IPS-20b (cell line): ENCODE results near the gene NUBP2.
A peak's percentile ranks its signal among the peaks of the same experiment; 100 is the strongest.

ENCODE experiments used
- H3K27ac ChIP-seq: one replicate; pipeline ENCODE4 v1.5.1; 2013; ENCODE audit warnings: low read length
- H3K27me3 ChIP-seq: 2 replicates; pipeline ENCODE4 v1.6.1; 2013; ENCODE audit warnings: mild to moderate bottlenecking, low read length, inconsistent platforms; ENCODE audit not compliant: insufficient read depth
- H3K36me3 ChIP-seq: 2 replicates; pipeline ENCODE4 v1.6.1; 2013; ENCODE audit warnings: low read depth, mild to moderate bottlenecking, inconsistent platforms, low read length, moderate library complexity; ENCODE audit not compliant: insufficient read depth
- H3K4me1 ChIP-seq: 2 replicates; pipeline ENCODE4 v1.6.1; 2013; ENCODE audit warnings: mild to moderate bottlenecking, control low read depth, inconsistent platforms, low read length, moderate library complexity; ENCODE audit not compliant: insufficient read depth
- H3K4me3 ChIP-seq: 2 replicates; pipeline ENCODE4 v1.5.1; 2013; ENCODE audit warnings: mild to moderate bottlenecking, low read length, inconsistent platforms
- H3K9ac ChIP-seq: 2 replicates; pipeline ENCODE4 v1.6.1; 2013; ENCODE audit warnings: low read depth, mild to moderate bottlenecking, inconsistent platforms, low read length, moderate library complexity
- H3K9me3 ChIP-seq: 2 replicates; pipeline ENCODE4 v1.6.1; 2013; ENCODE audit warnings: mild to moderate bottlenecking, low read depth, low read length, inconsistent platforms; ENCODE audit not compliant: insufficient read depth

NUBP2 gene

DNA sequence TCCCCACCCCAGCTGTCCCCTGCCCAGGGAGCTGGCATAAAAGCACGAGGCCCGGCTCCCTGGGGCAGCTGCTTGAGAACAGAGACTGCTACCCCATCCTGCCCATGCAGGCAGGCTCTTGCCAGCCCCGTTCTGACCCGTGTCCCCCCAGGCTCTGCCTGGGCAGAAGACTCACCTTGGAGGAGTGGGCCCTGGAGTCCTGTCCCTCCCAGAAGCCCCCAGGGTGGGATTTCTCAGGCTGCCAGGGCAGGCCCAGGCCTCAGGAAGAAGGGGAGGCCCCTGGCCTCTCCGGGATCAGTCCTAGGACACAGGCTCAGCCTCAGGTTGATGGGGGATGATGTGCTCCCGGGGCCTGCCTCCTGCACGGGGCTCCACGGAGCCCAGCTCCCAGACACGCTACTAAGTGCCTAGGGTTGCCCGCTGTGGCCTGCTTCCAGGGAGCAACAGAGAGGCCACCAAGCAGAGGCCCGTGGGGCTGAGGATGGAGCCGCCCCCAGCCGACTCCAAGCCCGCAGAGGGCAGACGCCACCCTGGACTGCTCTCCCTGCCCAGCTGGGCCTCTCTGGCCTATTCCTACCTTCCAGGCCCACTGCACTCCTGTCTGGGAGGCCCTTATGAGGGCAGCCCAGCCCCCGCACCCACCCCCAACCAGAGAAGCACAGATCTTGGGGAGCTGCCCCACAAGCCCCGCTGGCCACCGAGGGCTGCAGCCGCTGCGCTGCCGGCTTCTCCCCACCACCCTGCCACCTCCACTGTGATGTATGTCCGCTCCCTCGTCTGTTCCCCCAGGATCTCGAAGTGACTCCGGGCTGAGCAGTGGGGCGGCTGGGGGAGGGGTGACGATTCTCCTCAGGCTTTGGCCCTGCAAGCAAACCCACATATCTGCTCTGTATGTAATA is 13.1 kb upstream of the NUBP2 start:
- Histone ChIP-seq H3K4me3 (peak overlapping the region; percentile 94; the same call in 1 of the 2 replicates), H3K36me3 (peaks cover 17% of the 10 kb centered on the region; the same call in 1 of the 2 replicates), H3K9ac (peak overlapping the region; percentile 96; the same call in 1 of the 2 replicates), H3K9me3 (no peaks in the 10 kb centered on the region), H3K27ac (no peak overlapping the region), H3K4me1 (no peaks in the 10 kb centered on the region; the same call in 1 of the 2 replicates), H3K27me3 (no peaks in the 10 kb centered on the region)

DNA sequence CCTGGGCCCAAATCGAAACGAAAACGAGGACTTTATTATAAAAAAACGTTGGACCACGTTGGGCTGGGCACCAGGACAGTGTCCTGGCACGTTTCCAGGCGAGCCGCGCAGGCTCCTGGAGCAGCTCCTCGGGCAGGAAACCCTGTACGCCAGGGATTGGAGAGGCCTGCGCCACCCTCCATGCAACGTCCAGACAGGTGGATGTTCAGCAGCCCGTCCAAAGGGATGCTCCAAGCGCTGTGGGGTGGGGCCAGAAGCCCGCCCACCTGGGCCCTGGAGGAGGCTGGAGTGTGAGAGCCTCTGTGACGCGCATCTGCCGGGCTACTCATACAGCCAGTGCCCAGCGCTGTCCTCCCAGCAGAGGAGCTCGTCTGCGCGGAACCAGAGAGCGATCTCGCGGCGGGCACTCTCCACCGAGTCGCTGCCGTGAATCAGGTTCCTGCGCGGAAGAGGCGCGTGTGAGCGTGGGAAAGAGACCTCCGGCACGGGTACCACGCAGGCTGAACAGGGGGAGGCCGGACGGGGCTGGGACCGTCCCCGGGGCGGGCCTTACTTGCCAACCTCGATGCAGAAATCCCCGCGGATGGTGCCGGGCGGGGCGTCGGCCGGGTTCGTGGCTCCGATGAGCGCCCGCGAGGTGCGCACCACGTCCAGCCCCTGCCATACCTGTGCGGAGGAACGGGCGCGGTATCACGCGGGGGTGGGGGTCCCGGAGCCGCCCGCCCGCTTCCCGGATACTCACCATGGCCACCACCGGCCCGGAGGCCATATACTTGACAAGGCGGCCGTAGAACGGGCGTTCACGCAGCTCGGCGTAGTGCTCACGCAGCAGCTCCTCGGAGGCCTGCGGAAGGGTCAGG is 12.2 kb upstream of the NUBP2 start:
- Histone ChIP-seq H3K27me3 (no peaks in the 10 kb centered on the region), H3K36me3 (peaks cover 21% of the 10 kb centered on the region), H3K9me3 (no peaks in the 10 kb centered on the region), H3K27ac (no peak overlapping the region), H3K9ac (peak overlapping the region; percentile 96), H3K4me3 (peak overlapping the region; percentile 94), H3K4me1 (no peaks in the 10 kb centered on the region; the same call in 1 of the 2 replicates)

DNA sequence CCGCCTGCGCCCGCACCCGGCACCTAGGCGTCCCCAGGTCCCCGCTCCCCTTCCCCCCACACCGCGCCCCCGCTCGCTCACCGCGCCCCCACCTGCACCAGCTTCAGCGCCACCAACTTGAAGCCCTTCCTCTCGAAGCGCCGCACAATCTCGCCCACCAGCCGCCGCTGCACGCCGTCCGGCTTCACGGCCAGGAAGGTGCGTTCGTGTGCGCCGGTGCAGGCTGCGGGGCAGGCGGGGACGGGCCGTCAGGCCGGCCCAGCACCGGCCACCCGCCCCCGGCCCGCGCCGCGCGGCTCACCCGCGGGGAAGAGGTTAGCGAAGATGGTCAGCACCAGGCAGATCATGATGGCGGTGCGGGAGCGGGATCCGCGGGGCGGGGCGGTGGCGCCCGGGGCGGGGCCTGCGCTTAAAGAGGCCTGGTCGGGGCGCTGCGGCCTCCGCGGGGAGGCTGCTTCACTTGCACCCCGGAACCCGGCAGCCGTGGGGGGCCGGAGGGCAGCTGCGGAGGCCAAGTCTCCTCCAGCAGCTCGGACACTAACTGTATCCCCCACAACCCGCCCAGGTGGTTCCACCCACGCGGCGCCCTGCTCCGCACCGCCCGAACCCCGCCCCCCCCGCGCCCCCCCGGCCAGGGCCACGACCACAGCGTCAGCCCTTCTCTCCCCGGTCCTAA is 11.4 kb upstream of the NUBP2 start, which contains the start of gene NME3:
Gene NME3 (minus strand): TSS at position 356 of the 676 bp plus-strand sequence. CDS start 9 bp downstream, at position 347.
- peaks cover 22% of the 10 kb centered on the region for H3K36me3 ChIP-seq
- peak within 1 kb of the TSS; percentile 85 for H3K27ac ChIP-seq
- H3K9ac ChIP-seq, result peak within 1 kb of the TSS; percentile 96
- no peaks in the 10 kb centered on the region for H3K27me3 ChIP-seq
- peak within 1 kb of the TSS; percentile 94 for H3K4me3 ChIP-seq
- no peaks in the 10 kb centered on the region for H3K9me3 ChIP-seq
- H3K4me1 ChIP-seq, result no peaks in the 10 kb centered on the region; the same call in 1 of the 2 replicates

DNA sequence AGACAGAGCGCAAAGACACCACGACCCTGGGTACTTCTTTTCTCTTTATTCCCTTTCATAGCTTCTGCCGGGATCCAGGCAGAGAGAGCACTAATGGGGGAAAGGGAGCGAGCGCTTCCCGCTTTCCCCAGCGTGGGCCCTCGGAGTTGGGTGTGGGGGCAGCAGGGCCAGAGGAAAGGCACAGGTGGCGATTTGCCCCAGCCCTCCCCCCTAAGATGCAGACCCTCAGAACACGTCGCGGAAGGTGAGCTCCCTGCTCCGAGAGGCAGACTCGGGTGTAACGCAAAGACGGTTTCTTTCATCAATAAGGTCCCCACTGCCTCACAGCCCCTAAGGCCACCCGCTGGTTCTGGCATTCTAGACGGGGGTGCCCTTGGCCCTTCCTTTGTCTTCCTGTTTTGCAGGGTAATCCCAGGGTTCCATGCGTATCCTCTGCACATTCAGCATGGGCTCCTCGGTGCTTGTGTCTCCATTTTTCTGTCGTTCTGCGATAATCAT is 10.8 kb upstream of the NUBP2 start:
- peak overlapping the region; percentile 94 for H3K4me3 ChIP-seq
- peak overlapping the region; percentile 85 for H3K27ac ChIP-seq
- H3K36me3 ChIP-seq, result peaks cover 27% of the 10 kb centered on the region
- peak overlapping the region; percentile 96 for H3K9ac ChIP-seq
- H3K27me3 ChIP-seq, result no peaks in the 10 kb centered on the region
- H3K4me1 ChIP-seq, result no peaks in the 10 kb centered on the region; the same call in 1 of the 2 replicates
- no peaks in the 10 kb centered on the region for H3K9me3 ChIP-seq

DNA sequence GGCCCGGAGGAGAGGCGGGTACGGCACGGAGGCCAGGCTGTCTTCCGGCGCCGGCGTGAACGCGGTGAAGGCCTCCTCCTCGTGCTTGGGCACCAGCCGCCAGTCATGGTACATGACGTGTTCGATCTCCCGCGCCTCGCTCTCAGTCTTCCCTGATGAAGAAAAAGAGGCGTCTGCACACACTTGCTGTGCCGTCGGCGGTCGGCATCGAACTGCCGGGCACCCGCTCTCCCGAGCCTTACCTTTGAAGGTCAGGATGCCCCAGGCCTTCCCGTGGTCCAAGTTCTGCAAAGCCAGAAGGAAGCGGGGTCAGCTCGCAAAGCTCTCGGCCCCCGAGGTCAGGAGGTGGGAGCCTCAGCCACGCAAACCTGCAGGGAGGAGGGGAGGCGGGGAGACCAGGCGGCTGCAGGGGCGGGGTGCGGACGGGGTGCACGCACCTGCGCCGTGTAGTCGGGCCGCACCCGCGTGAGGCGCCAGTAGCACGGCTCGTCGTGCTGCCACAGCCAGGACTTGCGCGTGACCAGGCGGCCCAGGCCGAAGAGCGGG is 10.3 kb upstream of the NUBP2 start, which contains the start of gene EME2:
Gene EME2 (plus strand): TSS at position 449 of the 546 bp plus-strand sequence. CDS start 418 bp downstream, outside the sequence.
- no peaks in the 10 kb centered on the region for H3K27me3 ChIP-seq
- peak within 1 kb of the TSS; percentile 96 for H3K9ac ChIP-seq
- H3K4me1 ChIP-seq, result no peaks in the 10 kb centered on the region; the same call in 1 of the 2 replicates
- no peaks in the 10 kb centered on the region for H3K9me3 ChIP-seq
- H3K27ac ChIP-seq, result peak within 1 kb of the TSS; percentile 85
- H3K4me3 ChIP-seq, result peak within 1 kb of the TSS; percentile 94
- H3K36me3 ChIP-seq, result peaks cover 27% of the 10 kb centered on the region

DNA sequence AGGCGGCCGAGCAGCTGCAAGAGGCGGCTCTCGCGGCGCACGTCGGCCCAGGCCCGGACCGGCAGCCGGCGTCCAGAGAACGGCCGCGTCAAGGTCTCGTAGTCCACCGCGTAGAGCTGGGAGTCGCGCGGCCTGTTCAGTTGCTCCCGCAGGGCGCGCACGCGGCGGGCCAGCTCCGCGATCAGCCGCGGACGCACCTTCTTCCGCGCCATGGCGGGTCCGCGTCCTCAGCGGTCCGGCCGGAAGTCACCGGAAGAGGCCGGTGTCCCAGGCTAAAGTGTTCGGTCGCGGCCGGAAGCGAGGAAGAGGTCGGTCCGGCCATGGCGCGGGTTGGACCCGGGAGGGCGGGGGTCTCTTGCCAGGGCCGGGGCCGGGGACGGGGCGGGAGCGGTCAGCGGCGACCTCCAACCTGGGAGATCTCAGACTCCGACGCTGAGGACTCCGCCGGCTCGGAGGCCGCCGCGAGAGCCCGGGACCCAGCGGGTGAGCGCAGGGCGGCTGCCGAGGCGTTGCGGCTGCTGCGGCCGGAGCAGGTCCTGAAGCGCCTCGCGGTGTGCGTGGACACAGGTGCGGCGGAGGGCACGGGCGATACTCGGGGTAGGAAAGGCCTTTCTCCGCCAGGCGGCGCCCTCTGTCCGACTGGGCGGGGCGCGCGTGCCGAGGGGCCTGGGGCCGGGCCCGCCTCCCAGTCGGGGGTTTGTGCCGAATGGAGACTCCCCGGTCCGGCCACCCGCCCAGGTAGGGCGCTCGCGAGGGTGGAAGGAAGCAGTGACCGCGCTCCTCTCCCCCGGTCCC is 9.7 kb upstream of the NUBP2 start, which contains the start of gene MRPS34:
Gene MRPS34 (minus strand): TSS at position 227 of the 795 bp plus-strand sequence. CDS start 15 bp downstream, at position 212.
- Histone ChIP-seq H3K4me1 (no peaks in the 10 kb centered on the region; the same call in 1 of the 2 replicates), H3K27ac (peak within 1 kb of the TSS; percentile 85), H3K27me3 (no peaks in the 10 kb centered on the region), H3K4me3 (peak within 1 kb of the TSS; percentile 94), H3K36me3 (peaks cover 28% of the 10 kb centered on the region; the same call in 1 of the 2 replicates), H3K9me3 (no peaks in the 10 kb centered on the region), H3K9ac (peak within 1 kb of the TSS; percentile 96)

DNA sequence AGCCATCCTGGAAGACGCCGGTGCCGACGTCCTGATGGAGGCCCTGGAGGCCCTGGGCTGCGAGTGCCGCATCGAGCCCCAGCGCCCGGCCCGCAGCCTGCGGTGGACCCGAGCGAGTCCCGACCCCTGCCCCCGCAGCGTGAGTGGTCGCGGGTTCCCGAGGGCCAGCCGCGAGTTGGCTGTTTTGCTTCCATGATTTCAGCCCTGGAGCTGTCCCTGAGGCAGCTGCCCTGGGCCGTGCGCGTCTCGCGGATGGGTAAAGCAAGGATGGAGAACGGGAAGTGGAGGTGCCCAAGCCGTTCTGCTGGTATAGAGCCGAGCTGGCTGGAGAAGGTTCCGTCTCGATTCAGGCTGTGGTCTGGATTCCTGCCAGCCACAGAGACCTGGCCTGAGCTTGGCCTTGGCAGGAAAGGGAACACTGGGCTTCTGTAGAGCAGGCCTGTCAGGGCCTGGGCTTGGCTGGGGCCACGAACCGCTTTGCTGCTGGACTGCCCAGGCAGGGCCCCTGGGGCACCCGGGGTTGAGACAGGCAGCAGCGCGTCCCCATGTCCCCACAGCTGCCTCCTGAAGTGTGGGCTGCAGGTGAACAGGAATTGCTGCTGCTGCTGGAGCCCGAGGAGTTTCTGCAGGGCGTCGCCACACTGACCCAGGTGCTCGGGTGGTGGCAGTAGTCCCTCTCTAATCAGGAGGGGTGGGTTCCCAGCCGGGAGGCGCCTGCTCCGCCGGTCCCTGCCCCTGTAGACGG is 8.9 kb upstream of the NUBP2 start:
- H3K9ac ChIP-seq, result peak overlapping the region; percentile 96
- H3K9me3 ChIP-seq, result no peaks in the 10 kb centered on the region
- H3K36me3 ChIP-seq, result peaks cover 29% of the 10 kb centered on the region; the same call in 1 of the 2 replicates
- H3K27me3 ChIP-seq, result no peaks in the 10 kb centered on the region
- no peaks in the 10 kb centered on the region; the same call in 1 of the 2 replicates for H3K4me1 ChIP-seq
- H3K27ac ChIP-seq, result no peak overlapping the region
- peak overlapping the region; percentile 94 for H3K4me3 ChIP-seq

DNA sequence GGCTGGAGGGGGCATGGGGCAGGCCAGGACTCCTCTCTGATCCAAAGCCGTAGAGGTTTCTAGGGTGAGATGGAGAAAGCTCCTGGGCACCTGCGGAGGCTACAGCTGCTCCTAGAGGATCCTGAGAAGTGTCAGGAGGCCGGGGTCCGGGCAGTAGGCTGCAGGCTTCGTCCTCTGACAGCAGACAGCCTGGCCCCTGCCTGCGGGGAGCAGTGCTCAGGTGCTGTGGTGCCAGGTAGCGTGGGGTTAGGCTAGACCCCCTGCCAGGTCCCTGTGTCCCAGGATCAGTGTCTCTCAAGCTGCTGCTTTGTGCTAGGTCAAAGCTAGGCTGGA is 8.3 kb upstream of the NUBP2 start:
- peak overlapping the region; percentile 94; the same call in 1 of the 2 replicates for H3K4me3 ChIP-seq
- H3K36me3 ChIP-seq, result peaks cover 29% of the 10 kb centered on the region; the same call in 1 of the 2 replicates
- H3K9me3 ChIP-seq, result no peaks in the 10 kb centered on the region
- H3K27me3 ChIP-seq, result no peaks in the 10 kb centered on the region
- H3K27ac ChIP-seq, result no peak overlapping the region
- peak overlapping the region; percentile 96; the same call in 1 of the 2 replicates for H3K9ac ChIP-seq
- no peaks in the 10 kb centered on the region; the same call in 1 of the 2 replicates for H3K4me1 ChIP-seq

DNA sequence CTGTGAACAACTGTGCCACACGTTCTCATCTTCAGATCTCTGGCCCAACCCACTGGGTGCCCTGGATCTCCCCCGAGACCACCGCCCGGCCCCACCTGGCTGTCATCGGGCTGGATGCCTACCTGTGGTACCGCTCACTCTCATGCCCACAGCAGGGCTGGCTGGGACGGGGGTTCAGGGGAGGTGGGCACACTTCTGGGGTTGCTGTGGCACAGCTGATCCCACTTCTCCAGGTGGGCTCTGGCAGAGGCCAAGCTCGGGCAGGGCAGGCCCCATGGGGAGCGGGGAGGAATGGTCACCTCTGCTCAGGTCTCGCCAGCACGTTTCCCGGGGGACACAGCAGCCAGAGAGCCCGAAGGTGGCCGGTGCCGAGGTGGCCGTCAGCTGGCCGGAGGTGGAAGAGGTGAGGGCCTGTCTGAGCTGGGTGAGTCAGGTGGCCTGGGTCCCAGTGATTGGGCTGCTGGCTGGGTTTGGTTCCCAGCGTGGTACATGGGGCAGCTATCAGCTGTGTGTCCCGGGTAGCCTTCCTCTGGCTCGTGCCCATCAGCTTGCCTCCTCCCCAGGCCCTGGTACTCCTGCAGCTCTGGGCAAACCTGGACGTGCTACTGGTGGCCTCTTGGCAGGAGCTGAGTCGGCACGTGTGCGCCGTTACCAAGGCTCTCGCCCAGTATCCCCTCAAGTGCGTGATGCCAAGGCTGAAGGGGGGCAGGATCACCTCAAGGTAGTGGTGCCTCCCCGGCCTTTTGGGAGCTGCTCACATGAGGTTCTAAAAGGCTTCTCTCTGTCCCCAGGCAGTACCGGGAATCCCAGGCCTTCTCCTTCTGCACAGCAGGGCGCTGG is 7.5 kb upstream of the NUBP2 start:
- Histone ChIP-seq H3K9ac (no peak overlapping the region), H3K4me1 (no peaks in the 10 kb centered on the region; the same call in 1 of the 2 replicates), H3K36me3 (peaks cover 29% of the 10 kb centered on the region; the same call in 1 of the 2 replicates), H3K9me3 (no peaks in the 10 kb centered on the region), H3K27ac (no peak overlapping the region), H3K4me3 (no peak overlapping the region), H3K27me3 (no peaks in the 10 kb centered on the region)
